Diencephalon (tissue), 1 donor: ENCODE data around the gene ANKRD42. TPM values are rescaled to one million over a fixed set of nuclear protein-coding genes. Genes with fewer than 3 reads are reported as not detected.

Source experiments
- small RNA-seq: library from RNA; depleted of rRNA; stranded (forward); fragments of <200 nt; gene quantifications from one replicate; pipeline ENCODE3, GENCODE V24; 2014
- total RNA-seq: library from RNA; depleted of rRNA; stranded (reverse); fragments of >200 nt; gene quantifications from one replicate; pipeline ENCODE4 v1.2.3, GENCODE V29; 2014

Gene ANKRD42
- total RNA-seq: 16.1 TPM

GRCh38 chr11:83193315-83194280 lies at the start of gene ANKRD42:
ANKRD42 (plus strand) TSS chr11:83193712; CDS start chr11:83194671, 959 bp downstream.

GRCh38 chr11:83156996-83157593 lies 36.4 kb upstream of the ANKRD42 start, which contains the start of gene PCF11:
PCF11 (plus strand) TSS chr11:83157131; CDS start chr11:83157440, 309 bp downstream.

GRCh38 chr11:83285771-83286528 lies 92.4 kb downstream of the ANKRD42 start, which contains the start of gene CCDC90B:
CCDC90B (minus strand) TSS chr11:83286367; CDS start chr11:83285972, 395 bp downstream.

Small RNA genes within 50 kb of the gene (small RNA-seq; reads per million reads assigned to genes)
- gene AP000873.5: not detected

Other genes with a start within 250 kb of the ANKRD42 start
- 74.7 TPM for gene RAB30, start 121.8 kb upstream of the ANKRD42 start, total RNA-seq
- 68.7 TPM for gene PCF11, start 36.6 kb upstream of the ANKRD42 start, total RNA-seq
- gene CCDC90B, start 92.7 kb downstream of the ANKRD42 start, total RNA-seq: 172 TPM